ENCODE results near the gene GFOD1. TPM values are rescaled to one million over a fixed set of nuclear protein-coding genes. Genes with fewer than 3 reads are reported as not detected.

Gene GFOD1
- total RNA-seq, 4 donors from 2014 or later = 4.7 to 26.6 (median 10.1) TPM

DNA sequence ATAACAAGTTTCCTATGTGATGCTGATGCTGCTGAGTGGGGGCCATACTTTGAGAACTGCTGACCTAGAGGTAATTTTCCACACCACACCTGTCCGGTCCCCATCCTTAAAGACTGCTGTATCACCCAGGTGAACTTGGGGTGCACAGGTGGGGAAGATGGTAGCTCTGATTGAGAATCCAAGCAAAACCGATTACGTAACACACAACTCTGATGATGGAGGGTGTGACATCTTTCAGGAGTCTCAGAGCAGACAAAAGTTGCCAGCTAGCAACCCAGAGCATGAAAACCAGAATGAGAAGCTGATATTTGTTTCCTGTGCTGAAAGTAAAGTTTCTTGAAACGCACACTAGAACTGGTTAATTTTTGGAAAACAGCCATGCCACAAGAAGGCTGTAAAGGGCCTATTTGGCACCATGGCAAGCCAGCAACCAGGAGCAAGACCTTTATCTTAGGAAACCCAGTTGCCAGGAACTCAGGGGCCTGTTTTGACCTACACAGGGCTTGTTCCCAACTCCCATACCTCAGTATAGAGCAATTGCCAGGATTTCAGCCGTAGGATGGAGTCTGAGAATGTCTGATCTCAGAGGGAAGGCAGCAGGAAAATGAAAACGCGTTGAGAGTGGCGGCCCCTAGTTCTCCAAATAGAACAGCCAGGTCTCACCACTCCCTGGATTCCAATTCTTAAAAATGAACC is 137.4 kb downstream of the GFOD1 start:
- no peak for TF ChIP-seq POLR2A (IDR thresholded peaks at IDR 0.05)
- Histone ChIP-seq H3K4me1 (peaks cover 0 to 6% of the 10 kb centered on the region in 2 donors), H3K36me3 (no peaks in the 10 kb centered on the region), H3K9me3 (no peaks in the 10 kb centered on the region), H3K4me3 (no peak overlapping the region), H3K27ac (no peak overlapping the region), H3K27me3 (no peaks in the 10 kb centered on the region)
- intact Hi-C loops (cut with DNase I; ENCODE audit: low total_unique reads) = no loop called here
- no peak for DNase-seq

DNA sequence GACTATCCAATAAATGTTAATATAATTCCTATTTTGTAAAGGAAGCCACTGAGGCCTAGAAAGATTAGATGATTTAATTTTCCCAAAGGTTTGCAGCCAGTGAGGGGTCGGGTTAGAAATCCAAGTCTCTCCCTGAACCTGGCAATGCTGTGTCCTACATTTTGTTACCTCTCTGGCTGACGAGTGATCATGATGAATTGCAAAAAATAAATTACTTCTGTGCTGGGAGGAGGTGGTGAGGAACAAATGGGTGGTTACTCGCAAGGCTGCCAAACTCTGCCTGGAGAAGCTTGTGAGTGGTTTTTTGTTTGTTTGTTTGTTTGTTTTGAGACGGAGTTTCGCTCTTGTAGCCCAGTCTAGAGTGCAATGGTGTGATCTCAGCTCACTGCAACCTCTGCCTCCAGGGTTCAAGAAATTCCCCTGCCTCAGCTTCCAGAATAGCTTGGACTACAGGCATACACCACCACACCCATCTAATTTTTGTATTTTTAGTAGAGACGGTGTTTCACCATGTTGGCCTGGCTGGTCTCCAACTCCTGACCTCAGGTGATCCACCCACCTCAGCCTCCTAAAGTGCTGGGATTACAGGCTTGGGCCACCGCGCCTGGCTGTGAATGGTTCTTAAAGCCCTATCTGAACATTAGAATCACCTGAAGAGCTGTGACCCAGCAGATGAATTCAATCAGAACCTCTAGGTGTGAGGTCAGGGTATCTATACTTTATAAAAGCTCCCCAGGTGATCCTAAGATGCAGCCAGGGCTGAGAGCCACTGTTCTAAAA is 138.9 kb downstream of the GFOD1 start:
- no peaks in the 10 kb centered on the region for H3K4me1 ChIP-seq
- no peak overlapping the region for H3K27ac ChIP-seq
- intact Hi-C loops (cut with DNase I; ENCODE audit: low total_unique reads) = no loop called here
- H3K27me3 ChIP-seq = no peaks in the 10 kb centered on the region
- no peak for DNase-seq
- TF ChIP-seq, protein P1, sequence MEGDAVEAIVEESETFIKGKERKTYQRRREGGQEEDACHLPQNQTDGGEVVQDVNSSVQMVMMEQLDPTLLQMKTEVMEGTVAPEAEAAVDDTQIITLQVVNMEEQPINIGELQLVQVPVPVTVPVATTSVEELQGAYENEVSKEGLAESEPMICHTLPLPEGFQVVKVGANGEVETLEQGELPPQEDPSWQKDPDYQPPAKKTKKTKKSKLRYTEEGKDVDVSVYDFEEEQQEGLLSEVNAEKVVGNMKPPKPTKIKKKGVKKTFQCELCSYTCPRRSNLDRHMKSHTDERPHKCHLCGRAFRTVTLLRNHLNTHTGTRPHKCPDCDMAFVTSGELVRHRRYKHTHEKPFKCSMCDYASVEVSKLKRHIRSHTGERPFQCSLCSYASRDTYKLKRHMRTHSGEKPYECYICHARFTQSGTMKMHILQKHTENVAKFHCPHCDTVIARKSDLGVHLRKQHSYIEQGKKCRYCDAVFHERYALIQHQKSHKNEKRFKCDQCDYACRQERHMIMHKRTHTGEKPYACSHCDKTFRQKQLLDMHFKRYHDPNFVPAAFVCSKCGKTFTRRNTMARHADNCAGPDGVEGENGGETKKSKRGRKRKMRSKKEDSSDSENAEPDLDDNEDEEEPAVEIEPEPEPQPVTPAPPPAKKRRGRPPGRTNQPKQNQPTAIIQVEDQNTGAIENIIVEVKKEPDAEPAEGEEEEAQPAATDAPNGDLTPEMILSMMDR (IDR thresholded peaks at IDR 0.05) = no peak
- TF ChIP-seq POLR2A (IDR thresholded peaks at IDR 0.05) = no peak
- H3K36me3 ChIP-seq = no peaks in the 10 kb centered on the region
- H3K9me3 ChIP-seq = no peaks in the 10 kb centered on the region
- no peak overlapping the region for H3K4me3 ChIP-seq

DNA sequence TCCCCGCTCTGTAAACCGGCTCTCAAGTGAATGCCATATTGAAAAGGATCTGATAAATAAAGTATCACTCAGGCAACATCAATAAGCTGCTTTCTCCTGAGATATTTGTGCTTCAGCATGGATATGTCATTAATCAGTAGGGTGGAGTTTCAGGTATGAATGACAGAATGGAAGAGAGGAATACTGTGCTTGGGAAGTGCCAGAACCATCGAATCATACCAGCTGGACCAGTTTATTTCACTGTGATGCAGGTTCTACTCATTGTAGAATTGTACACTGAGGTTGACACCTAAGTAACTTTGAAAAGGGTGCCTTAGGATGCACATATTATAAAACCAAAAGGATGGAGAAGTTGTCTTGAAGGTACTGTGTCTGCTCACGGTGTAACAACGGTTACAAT is 141.2 kb downstream of the GFOD1 start:
- no peak for DNase-seq
- H3K4me3 ChIP-seq = no peak overlapping the region
- no peaks in the 10 kb centered on the region for H3K9me3 ChIP-seq
- H3K27ac ChIP-seq = no peak overlapping the region
- H3K4me1 ChIP-seq = no peaks in the 10 kb centered on the region
- H3K36me3 ChIP-seq = no peaks in the 10 kb centered on the region
- H3K27me3 ChIP-seq = no peaks in the 10 kb centered on the region
- intact Hi-C loops (cut with DNase I; ENCODE audit: low total_unique reads) = no loop called here
- TF ChIP-seq, protein P1 (IDR thresholded peaks at IDR 0.05) = no peak
- no peak for TF ChIP-seq POLR2A (IDR thresholded peaks at IDR 0.05)

DNA sequence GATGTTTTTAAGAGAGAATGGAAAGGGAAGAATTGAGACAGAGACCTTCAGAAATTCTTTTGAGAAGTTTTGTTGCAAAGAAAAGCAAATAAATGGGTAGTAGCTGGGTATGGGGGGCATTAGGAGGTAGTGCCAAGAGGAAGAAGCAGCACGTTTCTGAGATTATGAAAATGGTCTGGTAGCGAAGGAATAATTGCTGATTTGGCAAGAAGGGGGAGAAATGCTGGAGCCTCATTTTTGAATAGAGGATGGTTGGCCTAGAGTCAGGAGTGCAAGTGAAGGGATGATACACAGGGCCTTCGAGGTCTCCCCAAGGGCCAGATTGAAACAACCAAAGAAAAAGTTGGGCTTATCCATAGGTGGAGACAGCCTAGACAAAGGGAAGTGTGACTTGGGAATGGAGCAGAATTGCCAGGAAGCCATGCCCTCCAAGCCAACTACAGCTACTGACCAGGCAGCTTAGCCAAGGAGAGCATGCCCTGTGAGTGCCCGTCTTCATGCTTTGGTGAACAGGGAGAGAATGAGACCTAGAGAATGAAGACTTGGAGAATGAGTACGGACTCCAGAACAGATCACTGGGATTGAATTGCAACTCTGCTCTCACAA is 144.9 kb downstream of the GFOD1 start:
- no peak for DNase-seq
- no peaks in the 10 kb centered on the region for H3K36me3 ChIP-seq
- no peaks in the 10 kb centered on the region for H3K9me3 ChIP-seq
- no peak overlapping the region for H3K4me3 ChIP-seq
- TF ChIP-seq, protein P1 (IDR thresholded peaks at IDR 0.05) = no peak
- no peak for TF ChIP-seq POLR2A (IDR thresholded peaks at IDR 0.05)
- no peaks in the 10 kb centered on the region for H3K27me3 ChIP-seq
- H3K4me1 ChIP-seq = no peaks in the 10 kb centered on the region
- H3K27ac ChIP-seq = no peak overlapping the region
- intact Hi-C loops (cut with DNase I; ENCODE audit: low total_unique reads) = no loop called here

DNA sequence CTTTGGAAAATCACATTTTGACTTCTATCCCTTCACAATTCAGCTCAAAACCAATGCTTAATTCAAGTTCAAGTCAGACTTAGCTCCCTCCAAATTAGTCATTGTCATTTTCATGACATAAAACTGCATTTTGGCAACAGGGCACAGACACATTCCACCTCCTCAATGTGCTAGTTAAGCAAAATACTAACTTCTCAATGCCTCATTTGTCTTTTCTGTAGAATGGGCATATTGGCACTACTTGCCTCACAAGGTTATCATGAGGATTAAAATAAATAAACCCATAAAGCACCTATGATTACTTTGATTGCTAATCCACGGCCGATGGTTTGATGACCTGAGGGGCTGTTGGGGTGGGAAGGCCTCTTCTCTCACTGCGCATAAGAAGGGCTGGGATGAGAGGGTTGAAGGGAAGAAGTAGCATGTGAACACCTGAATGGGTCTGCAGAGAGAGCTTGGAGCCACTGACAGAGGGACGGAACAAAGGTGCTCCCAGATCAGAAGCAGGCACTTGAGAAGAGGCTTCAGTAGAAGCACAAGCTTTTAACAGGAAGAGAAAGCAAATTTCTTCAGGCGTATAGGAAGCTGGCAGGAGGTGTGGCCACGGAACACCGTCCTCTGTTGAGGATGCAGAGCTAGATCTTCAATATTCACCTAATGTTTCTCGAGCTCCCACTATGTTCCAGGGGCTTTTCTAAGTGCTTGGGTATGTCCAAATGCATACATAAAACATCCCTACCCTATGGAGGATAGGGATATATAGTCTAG is 147.4 kb downstream of the GFOD1 start:
- intact Hi-C loops (cut with DNase I; ENCODE audit: low total_unique reads) = no loop called here
- no peaks in the 10 kb centered on the region for H3K36me3 ChIP-seq
- H3K27ac ChIP-seq = no peak overlapping the region
- TF ChIP-seq, protein P1 (IDR thresholded peaks at IDR 0.05) = no peak
- TF ChIP-seq POLR2A (IDR thresholded peaks at IDR 0.05) = no peak
- H3K9me3 ChIP-seq = no peaks in the 10 kb centered on the region
- no peak for DNase-seq
- no peaks in the 10 kb centered on the region for H3K27me3 ChIP-seq
- no peak overlapping the region for H3K4me3 ChIP-seq
- H3K4me1 ChIP-seq = no peaks in the 10 kb centered on the region
